CD4-positive, alpha-beta T cell treated with Interleukin-1 beta for 1 hour (primary cell): ENCODE data around the gene TMEM202.
"Not testable (repeated sequence)": the region's sequence is repeated elsewhere in the genome, so short reads cannot be mapped to it uniquely, and the experiment has no call there.

ENCODE experiments used
- DNase-seq, 2 donors: peaks; one replicate each; pipeline ENCODE4 v3.0.0-alpha.2; 2020 to 2022

TMEM202 gene

DNA sequence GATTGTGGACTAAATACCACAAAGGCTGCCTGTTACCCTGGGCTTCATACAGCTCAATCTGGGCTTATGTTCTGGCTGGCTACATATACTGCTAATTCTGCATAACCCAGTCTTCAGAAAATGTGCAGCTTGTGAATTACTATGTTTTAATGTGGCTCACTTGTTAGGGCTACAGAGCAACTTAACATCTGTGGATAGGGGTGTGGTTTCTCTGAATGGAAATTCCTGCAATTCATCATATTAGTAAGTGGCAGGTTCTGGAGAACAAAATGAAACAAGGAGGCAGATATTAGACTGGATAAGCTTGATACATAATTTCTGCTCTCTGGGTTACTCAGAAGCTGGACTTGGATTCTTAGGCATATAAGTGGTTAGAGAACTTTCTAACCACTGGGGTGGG is 6.7 kb downstream of the TMEM202 start:
- no peak for DNase-seq

DNA sequence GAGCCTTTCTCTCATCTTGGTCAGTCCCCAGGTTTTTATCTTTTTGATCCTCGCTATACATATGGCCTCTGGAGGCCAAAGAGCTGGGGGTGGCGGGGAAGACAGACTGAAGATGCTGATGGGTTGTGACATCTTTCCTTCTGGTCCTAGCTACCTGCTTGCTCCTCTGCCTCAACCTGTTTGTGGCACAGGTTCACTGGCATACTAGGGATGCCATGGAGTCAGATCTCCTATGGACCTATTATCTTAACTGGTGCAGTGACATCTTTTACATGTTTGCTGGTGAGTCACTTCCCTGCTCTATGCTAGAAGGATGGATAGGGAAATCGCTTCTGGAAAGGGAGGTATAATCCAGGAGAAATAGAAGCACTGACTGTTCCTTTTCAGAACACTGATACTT is 8.8 kb downstream of the TMEM202 start:
- DNase-seq = no peak

DNA sequence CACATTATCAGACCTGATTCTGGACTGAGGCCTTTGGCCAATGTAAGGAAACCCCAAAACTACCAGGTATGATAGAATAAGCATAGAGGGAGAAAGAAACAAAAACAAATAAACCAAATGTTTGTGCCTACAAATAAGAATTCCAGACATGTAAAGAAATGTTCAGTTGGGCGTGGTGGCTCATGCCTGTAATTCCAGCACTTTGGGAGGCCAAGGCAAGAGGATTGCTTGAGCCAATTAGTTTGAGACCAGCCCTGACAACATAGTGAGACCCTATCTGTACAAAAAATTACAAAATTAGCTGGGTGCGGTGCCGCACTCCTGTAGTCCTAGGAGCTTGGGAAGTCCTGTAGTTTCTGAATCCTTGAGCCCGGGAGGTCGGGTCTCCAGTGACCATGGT is 13.0 kb downstream of the TMEM202 start:
- no peak for DNase-seq

DNA sequence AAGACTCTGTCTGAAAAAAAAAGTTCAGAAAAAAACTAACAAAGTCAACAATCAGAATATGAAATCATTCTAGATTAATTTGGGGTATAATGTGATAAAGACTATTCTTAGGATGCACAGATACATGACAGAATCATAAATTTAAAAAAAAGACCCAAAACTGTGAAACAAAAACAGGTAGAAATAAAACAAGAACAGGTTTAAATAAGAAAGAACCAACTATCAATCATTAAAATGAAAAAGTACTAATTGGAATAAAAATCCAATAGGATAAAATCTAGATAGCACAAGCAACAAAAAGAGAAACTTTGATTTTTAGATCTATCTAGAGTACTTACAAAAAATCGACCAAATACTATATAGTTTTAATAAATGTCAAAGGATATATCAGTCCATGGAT is 13.4 kb downstream of the TMEM202 start:
- no peak for DNase-seq

DNA sequence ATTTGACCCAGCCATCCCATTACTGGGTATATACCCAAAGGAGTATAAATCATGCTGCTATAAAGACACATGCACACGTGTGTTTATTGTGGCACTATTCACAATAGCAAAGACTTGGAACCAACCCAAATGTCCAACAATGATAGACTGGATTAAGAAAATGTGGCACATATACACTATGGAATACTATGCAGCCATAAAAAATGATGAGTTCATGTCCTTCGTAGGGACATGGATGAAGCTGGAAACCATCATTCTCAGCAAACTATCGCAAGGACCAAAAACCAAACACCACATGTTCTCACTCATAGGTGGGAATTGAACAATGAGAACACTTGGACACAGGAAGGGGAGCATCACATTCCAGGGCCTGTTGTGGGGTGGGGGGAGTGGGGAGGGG is 15.2 kb downstream of the TMEM202 start:
- not testable (repeated sequence) for DNase-seq

DNA sequence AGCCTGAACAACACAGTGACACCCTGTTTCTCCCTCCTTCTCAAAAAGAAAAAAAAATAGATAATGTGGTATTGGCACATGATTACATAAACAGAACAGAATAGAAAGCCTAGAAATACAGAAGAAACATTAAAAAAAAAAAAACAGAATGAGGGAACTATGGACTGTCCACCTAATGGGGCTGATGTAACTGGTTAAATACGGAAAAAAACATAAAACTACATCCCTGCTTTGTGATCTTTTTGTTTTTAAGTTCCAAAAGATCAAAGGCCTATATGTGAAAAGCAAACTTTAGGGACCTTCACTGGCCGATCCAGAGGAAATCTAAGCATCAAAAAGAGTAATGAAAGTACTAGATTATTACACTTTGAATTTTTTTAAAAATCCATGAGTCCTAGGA is 17.2 kb downstream of the TMEM202 start:
- no peak for DNase-seq

DNA sequence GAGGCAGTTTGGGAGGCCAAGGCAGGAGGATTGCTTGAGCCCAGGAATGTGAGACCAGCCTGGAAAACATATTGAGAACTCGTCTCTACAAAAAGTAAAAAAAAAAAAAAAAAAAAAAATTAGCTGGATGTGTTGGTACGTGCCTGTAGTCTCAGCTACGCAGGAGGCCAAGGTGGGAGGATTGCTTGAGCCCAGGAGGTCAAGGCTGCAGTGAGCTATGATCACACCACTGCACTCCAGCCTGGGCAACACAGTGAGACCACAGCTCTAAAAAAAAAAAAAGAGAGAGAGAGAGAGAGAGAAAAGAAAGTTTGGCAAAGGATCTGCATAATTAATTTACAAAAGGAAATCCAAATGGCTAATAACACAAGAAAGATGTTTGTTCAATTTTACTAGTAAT is 21.7 kb downstream of the TMEM202 start:
- DNase-seq = not testable (repeated sequence)

DNA sequence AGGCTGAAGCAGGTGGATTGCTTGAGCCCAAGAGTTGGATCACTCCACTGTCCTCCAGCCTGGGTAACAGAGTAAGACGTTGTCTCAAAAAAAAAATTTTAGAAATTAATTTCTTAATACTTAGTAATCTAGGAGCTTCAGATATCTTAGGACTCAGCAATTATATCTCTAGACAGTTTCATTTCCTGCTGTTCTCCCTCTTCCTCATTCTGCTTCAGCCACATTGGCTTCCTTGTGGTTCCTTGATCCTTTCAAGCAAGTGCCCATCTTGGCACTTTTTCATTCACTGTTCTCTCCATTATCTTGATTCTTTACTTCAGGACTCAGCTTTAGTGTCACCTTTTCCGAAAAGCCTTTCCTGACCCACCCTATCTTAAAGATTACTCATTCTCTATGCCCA is 22.5 kb downstream of the TMEM202 start:
- DNase-seq = no peak

DNA sequence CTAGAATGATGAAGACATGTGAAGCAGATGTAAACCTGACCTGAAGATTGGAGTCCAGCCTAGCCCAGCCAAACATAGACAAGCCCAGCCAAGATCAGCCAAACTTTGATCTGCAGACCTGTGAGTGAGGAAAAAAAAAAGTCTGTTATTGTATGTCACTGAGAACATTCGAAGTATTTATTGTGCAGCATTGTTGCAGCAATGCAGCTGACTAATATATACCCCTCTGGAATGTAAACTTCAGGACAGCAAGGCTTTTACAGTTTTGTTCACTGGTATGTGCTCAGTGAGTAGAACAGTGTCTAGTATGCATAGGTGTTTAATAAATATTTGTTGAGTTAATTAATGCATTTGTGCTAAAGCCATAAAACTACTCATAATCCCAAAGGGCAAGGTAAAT is 23.4 kb downstream of the TMEM202 start:
- no peak for DNase-seq

DNA sequence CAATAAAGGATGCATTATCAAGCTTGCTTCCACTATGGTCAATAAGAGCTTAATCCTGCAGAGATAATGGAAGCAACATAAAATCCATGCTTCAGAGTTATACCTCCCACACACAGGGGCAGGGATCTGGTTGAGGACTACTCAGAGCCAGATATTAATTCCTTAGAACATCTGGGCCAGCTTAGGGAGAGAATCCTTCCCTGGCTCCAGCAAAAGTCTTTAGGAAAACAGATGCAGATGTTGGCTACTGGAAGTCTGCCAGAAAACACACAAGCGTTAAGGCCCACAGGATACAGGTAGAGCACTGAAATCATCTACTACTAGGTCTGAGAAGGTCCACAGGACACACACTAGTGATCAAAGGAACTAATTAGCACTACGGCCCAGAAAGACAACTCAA is 25.2 kb downstream of the TMEM202 start:
- DNase-seq = no peak

DNA sequence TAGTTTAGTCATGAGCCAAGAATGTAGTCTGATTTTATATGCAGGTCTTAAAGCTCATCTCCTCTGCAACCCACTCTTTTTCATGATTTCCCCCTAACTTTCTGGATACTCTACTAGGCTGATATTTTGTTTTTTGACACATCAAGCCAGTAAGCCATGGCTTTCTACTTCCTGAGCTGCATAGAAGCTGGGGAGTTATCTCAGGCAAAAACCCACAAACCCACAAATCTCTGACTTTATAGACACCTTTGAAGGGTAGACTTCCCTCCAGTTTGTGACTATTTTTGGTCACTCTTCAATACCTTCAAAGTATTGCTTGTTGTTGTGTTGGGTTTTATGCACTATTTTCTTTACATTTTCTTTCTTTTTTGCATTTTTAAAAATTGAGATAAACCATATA is 28.6 kb downstream of the TMEM202 start:
- DNase-seq = no peak

DNA sequence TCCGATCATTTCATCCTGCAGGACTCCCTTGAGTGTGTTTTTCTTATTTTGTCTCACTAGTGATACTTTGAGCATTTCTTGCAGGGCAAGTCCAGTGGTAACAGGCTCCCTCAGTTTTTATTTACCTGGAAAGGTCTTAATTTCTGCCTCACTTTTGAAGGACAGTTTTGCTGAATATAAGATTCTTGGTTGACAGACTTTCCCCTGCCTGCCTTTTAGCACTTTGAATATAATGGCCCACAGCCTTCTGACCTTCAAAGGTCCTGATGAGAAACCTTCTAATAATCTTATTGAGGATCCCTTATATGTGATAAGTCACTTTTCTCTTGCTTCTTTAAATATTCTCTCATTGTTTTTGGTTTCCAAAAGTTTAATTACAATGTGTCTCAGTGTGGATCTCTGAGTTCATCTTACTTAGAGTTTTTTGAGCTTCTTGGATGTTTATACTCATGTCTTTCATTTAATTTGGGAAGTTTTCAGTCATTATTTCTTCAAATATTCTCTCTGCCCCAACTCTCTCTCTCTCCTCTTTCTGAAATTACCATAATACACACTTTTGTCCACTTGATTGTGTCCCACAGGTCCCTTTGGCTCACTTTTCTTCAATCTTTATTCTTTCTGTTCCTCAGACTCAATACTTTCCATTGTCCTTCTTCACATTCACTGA is 39.7 kb downstream of the TMEM202 start:
- no peak for DNase-seq

DNA sequence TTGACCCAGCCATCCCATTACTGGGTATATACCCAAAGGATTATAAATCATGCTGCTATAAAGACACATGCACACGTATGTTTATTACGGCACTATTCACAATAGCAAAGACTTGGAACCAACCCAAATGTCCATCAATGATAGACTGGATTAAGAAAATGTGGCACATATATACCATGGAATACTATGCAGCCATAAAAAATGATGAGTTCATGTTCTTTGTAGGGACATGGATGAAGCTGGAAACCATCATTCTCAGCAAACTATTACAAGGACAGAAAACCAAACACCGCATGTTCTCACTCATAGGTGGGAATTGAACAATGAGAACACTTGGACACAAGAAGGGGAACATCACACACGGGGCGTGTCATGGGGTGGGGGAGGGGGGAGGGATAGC is 44.7 kb downstream of the TMEM202 start:
- DNase-seq = not testable (repeated sequence)

DNA sequence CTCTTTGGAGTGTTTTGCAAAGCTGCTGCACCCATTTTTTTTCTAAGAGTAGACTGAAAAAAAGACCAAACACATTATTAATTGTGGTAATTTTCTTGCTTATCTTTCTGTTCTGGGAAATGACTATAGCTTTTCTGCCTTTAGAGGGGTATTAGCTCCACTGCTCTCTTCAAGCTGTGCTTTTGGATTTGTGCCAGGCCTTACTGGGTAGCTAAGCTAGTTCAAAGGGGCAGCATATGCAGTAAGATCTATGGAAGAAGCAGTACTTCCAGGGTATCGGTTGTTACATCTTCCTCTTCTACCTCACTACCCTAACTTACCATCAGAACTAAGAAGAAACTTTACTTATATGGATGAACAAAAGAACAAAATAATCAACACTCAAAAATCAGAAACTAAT is 47.3 kb downstream of the TMEM202 start:
- no peak for DNase-seq

DNA sequence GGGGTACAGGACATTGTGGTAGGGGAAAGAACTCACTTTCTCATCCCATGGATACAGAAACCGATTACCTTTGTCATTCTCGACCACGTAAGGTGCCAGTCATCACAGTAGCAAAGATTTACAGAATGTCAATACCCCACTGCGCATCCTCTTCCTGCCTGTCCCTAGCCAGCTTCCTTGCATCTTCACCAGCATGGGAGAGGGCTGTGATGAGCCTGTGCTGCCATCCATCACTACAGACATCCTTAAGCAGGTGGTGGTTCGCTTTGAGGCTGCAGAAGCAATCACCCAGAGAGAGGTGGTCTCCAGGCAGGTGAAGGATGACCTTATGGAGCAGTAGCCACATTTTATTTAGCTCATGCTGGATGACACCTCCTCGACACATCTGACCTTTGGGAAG is 52.7 kb downstream of the TMEM202 start:
- DNase-seq = no peak

DNA sequence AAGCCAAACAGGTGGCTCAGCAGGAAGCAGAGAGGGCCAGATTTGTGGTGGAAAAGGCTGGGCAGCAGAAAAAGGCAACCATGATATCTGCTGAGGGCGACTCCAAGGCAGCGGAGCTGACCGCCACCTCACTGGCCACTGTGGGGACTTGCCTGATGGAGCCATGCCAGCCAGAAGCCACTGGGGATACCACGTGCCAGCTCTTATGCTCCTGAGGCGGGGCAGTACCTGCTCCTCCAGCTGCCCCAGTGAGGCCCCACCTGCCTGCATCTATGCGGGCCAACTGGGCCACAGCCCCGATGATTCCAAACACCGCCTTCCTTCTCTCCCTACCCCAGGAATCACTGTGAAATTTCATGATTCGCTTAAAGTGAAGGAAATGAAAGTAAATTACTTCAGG is 53.1 kb downstream of the TMEM202 start:
- no peak for DNase-seq

DNA sequence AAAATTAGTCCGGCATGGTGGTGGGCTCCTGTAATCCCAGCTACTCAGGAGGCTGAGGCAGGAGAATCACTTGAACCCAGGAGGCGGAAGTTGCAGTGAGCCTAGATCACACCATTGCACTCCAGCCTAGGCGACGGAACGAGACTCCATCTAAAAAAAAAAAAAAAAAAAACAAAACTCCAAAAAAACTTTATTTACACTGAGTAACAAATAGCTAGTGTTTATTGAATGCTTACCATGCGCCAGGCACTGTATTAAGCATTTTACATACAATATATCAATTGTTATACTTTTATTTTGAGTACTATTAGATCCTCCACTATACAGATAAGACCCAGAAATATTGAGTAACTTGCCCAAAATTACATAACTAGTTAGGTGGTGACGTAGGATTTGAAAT is 58.6 kb downstream of the TMEM202 start:
- DNase-seq = no peak
